ENCODE data around the gene RHEB. TPM values are rescaled to one million over a fixed set of nuclear protein-coding genes. Genes with fewer than 3 reads are reported as not detected.

The RHEB gene
- total RNA-seq, 1 donor from 2014 or later = 225 TPM

- Mint-ChIP-seq H3K27ac (no peak overlapping the region), H3K27me3 (ENCODE audit: insufficient read depth, low read depth) (peaks cover 14% of the 10 kb centered on the region), H3K4me1 (peaks cover 28% of the 10 kb centered on the region), H3K36me3 (no peaks in the 10 kb centered on the region), H3K4me3 (no peak overlapping the region), H3K9me3 (no peaks in the 10 kb centered on the region)
- no peak overlapping the region for H3K4me3 ChIP-seq
- H3K9me3 ChIP-seq (ENCODE audit: low read depth) = no peaks in the 10 kb centered on the region
- no peak overlapping the region for H3K9ac ChIP-seq
- H3F3A ChIP-seq (ENCODE audit: low read depth) = peaks cover 31% of the 10 kb centered on the region
- H4K20me1 ChIP-seq (ENCODE audit: low read depth) = peaks cover 4% of the 10 kb centered on the region
- H2AFZ ChIP-seq (replicated peaks) = no peak overlapping the region
- no peaks in the 10 kb centered on the region for H3K79me2 ChIP-seq (ENCODE audit: low read depth)
- no peak overlapping the region for H3K27ac ChIP-seq
- TF ChIP-seq EZH2phosphoT487 (IDR thresholded peaks at IDR 0.05) (no peak), EZH2 (IDR thresholded peaks at IDR 0.05) (no peak), CTCF (IDR thresholded peaks at IDR 0.05) (no peak)
- H3K27me3 ChIP-seq = no peaks in the 10 kb centered on the region
- H3K4me2 ChIP-seq = no peak overlapping the region
- DNase-seq (ENCODE audit: low spot score) = no peak
- no peaks in the 10 kb centered on the region for H3K36me3 ChIP-seq
- peaks cover 30% of the 10 kb centered on the region for H3K4me1 ChIP-seq
These were observed 89.1 kb downstream of the RHEB start for GRCh38 chr7:151430391-151431205.

DNA sequence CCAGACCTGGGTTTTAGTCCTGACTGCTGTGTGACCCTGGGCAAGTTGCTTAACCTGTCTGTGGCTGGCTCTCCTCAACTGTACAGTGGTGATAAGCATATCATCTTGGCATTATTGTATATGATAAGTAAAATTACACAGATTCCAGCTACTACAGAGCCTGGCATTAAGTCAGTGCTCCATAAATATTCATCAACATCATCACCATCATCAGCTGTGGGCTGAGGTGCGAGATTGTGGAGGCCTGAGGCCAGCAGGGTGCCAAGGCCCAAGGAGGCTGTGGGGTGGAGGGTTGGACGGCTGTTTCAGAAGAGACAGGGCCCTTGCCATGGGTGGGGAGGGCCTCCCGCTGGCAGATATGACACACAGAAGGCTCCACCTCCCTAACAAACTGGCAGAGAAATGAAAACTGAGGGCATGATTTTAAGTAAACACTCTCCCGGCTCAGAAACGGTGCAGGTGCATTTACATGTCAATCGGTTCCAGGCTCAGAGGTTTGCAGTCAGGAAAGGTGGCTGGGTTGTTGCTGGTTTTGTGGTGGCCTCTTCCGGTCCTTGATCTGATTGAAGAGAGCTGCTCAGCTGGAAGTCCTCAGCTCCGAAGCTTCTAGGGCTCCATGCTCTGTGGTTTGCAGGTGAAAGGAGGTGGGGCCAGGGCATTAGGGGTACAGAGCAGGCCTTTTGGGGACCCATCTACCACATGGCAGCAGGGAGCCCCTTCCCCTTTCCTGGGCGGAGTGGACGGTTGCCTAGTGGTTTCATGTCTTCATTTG, 89.9 kb downstream of the RHEB start:
- no peak overlapping the region for H3K4me3 ChIP-seq
- H3K79me2 ChIP-seq (ENCODE audit: low read depth) = no peaks in the 10 kb centered on the region
- H3F3A ChIP-seq (ENCODE audit: low read depth) = peaks cover 37% of the 10 kb centered on the region
- H2AFZ ChIP-seq (replicated peaks) = no peak overlapping the region
- peak overlapping the region; percentile 42 for H3K27ac Mint-ChIP-seq
- peak overlapping the region; percentile 72 for H3K4me3 Mint-ChIP-seq
- DNase-seq (ENCODE audit: low spot score) = no peak
- no peaks in the 10 kb centered on the region for H3K9me3 ChIP-seq (ENCODE audit: low read depth)
- H3K36me3 Mint-ChIP-seq = no peaks in the 10 kb centered on the region
- H3K27me3 Mint-ChIP-seq (ENCODE audit: insufficient read depth, low read depth) = peaks cover 14% of the 10 kb centered on the region
- no peak overlapping the region for H3K27ac ChIP-seq
- no peaks in the 10 kb centered on the region for H3K36me3 ChIP-seq
- H3K4me1 ChIP-seq = peaks cover 30% of the 10 kb centered on the region
- H4K20me1 ChIP-seq (ENCODE audit: low read depth) = peaks cover 4% of the 10 kb centered on the region
- no peaks in the 10 kb centered on the region for H3K27me3 ChIP-seq
- H3K4me2 ChIP-seq = no peak overlapping the region
- peaks cover 28% of the 10 kb centered on the region for H3K4me1 Mint-ChIP-seq
- no peaks in the 10 kb centered on the region for H3K9me3 Mint-ChIP-seq
- TF ChIP-seq EZH2phosphoT487 (IDR thresholded peaks at IDR 0.05) = no peak
- TF ChIP-seq CTCF (IDR thresholded peaks at IDR 0.05) = no peak
- no peak for TF ChIP-seq EZH2 (IDR thresholded peaks at IDR 0.05)
- no peak overlapping the region for H3K9ac ChIP-seq

DNA sequence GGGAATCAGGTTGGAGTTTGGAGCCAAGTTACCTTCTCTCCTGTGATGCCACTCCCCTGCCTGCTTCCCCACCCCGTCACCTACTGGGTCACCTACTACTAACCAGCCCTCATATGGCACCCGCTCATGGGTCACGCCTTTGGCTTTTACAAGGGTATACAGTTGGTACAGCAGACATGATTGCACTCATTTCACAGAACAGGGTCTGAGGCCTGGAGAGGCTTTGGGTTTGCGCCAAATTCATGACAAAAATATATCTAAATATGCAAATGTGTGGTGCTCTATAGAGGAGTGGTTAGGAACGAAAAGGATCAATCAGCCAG, 90.5 kb downstream of the RHEB start:
- no peak for DNase-seq (ENCODE audit: low spot score)
- Histone ChIP-seq H3K27me3 (no peaks in the 10 kb centered on the region), H3K36me3 (no peaks in the 10 kb centered on the region), H3K4me2 (peak overlapping the region; percentile 69), H2AFZ (replicated peaks) (no peak overlapping the region), H3K27ac (peak overlapping the region; percentile 94), H3K79me2 (ENCODE audit: low read depth) (no peaks in the 10 kb centered on the region), H3K9me3 (ENCODE audit: low read depth) (no peaks in the 10 kb centered on the region), H3K9ac (no peak overlapping the region), H3K4me1 (peaks cover 30% of the 10 kb centered on the region), H3K4me3 (no peak overlapping the region), H3F3A (ENCODE audit: low read depth) (peaks cover 37% of the 10 kb centered on the region), H4K20me1 (ENCODE audit: low read depth) (peaks cover 4% of the 10 kb centered on the region)
- Mint-ChIP-seq H3K36me3 (no peaks in the 10 kb centered on the region), H3K4me3 (peak overlapping the region; percentile 72), H3K27me3 (ENCODE audit: insufficient read depth, low read depth) (peaks cover 14% of the 10 kb centered on the region), H3K9me3 (no peaks in the 10 kb centered on the region), H3K4me1 (peaks cover 28% of the 10 kb centered on the region), H3K27ac (peak overlapping the region; percentile 42)
- TF ChIP-seq EZH2 (IDR thresholded peaks at IDR 0.05) (no peak), EZH2phosphoT487 (IDR thresholded peaks at IDR 0.05) (no peak), CTCF (IDR thresholded peaks at IDR 0.05) (no peak)
